Body of pancreas (tissue), 4 donors: ENCODE measurements around the gene PTK6. TPM values are rescaled to one million over a fixed set of nuclear protein-coding genes. Genes with fewer than 3 reads are reported as not detected.
A peak's percentile ranks its signal among the peaks of the same experiment; 100 is the strongest.

Experiments
- ATAC-seq: fragments of 150-250 bp; one replicate; pipeline ENCODE4 v1.9.1; 2016
- DNase-seq, 4 donors: peaks; one replicate each; pipeline ENCODE4 v3.0.0-alpha.2; 2019
- H3K27ac ChIP-seq, 4 donors: fragments of 200-600 bp; sonication (generic); 1 replicate in 3 of 4; 2 replicates in 1 of 4; pipeline versions ENCODE4 v1.5.1 to v1.6.1; 2016 to 2019; ENCODE audit warnings: mild to moderate bottlenecking in 1 of 4, mixed read lengths in 1 of 4, moderate library complexity in 1 of 4
- H3K27me3 ChIP-seq, 2 donors: fragments of 200-600 bp; sonication (generic); one replicate each; pipeline ENCODE4 v1.6.0; 2016; ENCODE audit warnings: mild to moderate bottlenecking in 1 of 2
- H3K36me3 ChIP-seq, 2 donors: fragments of 200-600 bp; sonication (generic); replicated peaks in 1 of 2; 2 replicates each; pipeline ENCODE4 v1.5.1; 2016; ENCODE audit warnings: low read depth in 2 of 2; ENCODE audit not compliant: insufficient read depth in 1 of 2
- H3K4me1 ChIP-seq: fragments of 200-600 bp; sonication (generic); one replicate; pipeline ENCODE4 v1.6.0; 2016
- H3K4me3 ChIP-seq, 2 donors: fragments of 200-600 bp; sonication (generic); 1 replicate in 1 of 2; 2 replicates in 1 of 2; pipeline ENCODE4 v1.5.1; 2016 to 2019
- H3K9me3 ChIP-seq, 3 donors: fragments of 200-600 bp; sonication (generic); 1 replicate in 2 of 3; 2 replicates in 1 of 3; pipeline ENCODE4 v1.5.1; 2016
- POLR2A ChIP-seq, 3 donors: fragments of 450-650 bp; IDR thresholded peaks; one replicate each; pipeline ENCODE4 v1.6.1; 2016; ENCODE audit warnings: antibody characterized with exemption in 3 of 3, mild to moderate bottlenecking in 2 of 3
- WGBS, 2 donors: methylation state at CpG; one replicate each; pipeline ENCODE4 v1.1.5; 2017; 5-methylcytosine and 5-hydroxymethylcytosine counted together
- intact Hi-C: fragments of 100-400 bp; cut with DNase I; formaldehyde crosslinking; loops from one replicate; pipeline ENCODE4 v1.15.1; 2023
- total RNA-seq, 2 donors: library from RNA; depleted of rRNA; stranded (reverse); fragments of >200 nt; gene quantifications; one replicate each; pipeline ENCODE4 v1.1.0, GENCODE V29; 2016
- TF ChIP-seq, protein P1 (sequence below), 7 experiments: fragments of 450-650 bp in 4 of 7; fragments of 200-600 bp in 3 of 7; sonication (generic) in 3 of 7; IDR thresholded peaks; one replicate each; pipeline ENCODE4 v1.5.1; 2016 to 2019; ENCODE audit warnings: antibody characterized with exemption in 7 of 7

PTK6 gene
- total RNA-seq, 2 donors from 2014 or later: 3.0 to 5.4 TPM

DNA sequence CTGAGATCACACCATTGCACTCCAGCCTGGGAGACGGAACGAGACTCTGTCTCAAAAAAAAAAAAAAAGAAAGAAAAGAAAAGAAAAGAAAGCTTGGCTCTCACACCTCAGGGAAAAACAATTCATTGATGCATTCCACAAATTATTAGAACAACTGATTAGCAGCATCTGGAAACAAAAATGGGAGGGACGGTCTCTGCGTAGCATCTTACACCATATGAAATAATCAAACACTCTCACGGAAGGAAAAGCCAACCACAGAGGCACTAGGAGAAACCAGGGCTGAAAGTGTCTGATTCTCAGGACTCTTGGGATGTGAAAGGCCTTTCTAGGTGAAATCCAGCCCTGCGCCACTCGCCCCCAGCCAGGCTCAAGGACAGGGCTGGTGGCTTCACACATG lies 39.1 kb upstream of the PTK6 start:
- WGBS, 2 donors: 81 to 86% methylated on average over 7 of the region's 7 CpGs
- Histone ChIP-seq H3K27ac (no peak overlapping the region), H3K36me3 (no peaks in the 10 kb centered on the region), H3K27me3 (no peaks in the 10 kb centered on the region), H3K4me1 (peaks cover 20% of the 10 kb centered on the region), H3K9me3 (no peaks in the 10 kb centered on the region), H3K4me3 (no peak overlapping the region)
- DNase-seq: no peak
- no peak for TF ChIP-seq POLR2A (IDR thresholded peaks at IDR 0.05)
- TF ChIP-seq, protein P1, sequence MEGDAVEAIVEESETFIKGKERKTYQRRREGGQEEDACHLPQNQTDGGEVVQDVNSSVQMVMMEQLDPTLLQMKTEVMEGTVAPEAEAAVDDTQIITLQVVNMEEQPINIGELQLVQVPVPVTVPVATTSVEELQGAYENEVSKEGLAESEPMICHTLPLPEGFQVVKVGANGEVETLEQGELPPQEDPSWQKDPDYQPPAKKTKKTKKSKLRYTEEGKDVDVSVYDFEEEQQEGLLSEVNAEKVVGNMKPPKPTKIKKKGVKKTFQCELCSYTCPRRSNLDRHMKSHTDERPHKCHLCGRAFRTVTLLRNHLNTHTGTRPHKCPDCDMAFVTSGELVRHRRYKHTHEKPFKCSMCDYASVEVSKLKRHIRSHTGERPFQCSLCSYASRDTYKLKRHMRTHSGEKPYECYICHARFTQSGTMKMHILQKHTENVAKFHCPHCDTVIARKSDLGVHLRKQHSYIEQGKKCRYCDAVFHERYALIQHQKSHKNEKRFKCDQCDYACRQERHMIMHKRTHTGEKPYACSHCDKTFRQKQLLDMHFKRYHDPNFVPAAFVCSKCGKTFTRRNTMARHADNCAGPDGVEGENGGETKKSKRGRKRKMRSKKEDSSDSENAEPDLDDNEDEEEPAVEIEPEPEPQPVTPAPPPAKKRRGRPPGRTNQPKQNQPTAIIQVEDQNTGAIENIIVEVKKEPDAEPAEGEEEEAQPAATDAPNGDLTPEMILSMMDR (IDR thresholded peaks at IDR 0.05): no peak
- intact Hi-C loops: no loop called here
- ATAC-seq: no peak

DNA sequence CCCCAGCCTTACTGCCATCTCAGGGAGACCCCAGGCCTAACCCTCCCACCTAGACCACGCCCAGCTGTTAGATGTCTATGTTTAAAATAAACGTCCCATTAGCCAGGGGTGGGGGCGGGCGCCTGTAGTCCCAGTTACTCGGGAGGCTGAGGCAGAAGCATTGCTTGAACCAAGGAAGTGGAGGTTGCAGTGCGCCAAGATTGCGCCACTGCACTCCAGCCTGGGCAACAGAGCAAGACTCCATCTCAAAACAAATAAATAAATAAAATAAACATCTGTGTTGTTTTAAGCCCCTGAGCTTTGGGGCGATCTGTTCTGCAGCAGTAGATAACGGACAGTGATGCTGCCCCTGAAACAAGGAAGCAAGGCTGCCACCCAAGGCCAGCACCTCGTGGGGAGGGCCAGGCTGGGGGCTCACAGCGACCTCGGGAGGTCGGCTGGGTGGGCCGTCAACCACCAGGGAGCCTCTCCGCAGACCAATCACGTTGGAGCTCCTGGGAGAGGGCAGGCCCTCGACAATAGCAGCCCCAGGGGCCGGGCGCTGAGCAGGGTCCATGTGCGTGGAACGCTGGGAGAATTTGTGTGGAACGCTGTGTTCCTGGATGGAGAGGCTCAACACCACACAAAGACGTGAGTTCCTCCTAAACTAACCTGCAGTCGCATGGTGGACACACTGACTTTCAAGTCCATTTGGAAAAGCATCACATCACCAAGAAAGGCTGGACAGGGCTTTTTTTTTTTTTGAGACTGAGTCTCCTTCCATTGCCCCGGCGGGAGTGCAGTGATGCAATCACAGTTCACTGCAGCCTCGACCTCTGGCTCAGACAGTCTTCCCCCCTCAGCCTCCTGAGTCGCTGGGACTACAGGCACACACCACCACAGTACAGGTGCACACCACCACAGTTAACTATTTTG lies 37.9 kb upstream of the PTK6 start:
- Histone ChIP-seq H3K27ac (no peak overlapping the region), H3K36me3 (no peaks in the 10 kb centered on the region), H3K4me1 (peaks cover 20% of the 10 kb centered on the region), H3K9me3 (no peaks in the 10 kb centered on the region), H3K27me3 (no peaks in the 10 kb centered on the region), H3K4me3 (no peak overlapping the region)
- WGBS, 2 donors: 61 to 63% methylated on average over 20 to 28 of the region's 28 CpGs
- no peak for TF ChIP-seq POLR2A (IDR thresholded peaks at IDR 0.05)
- TF ChIP-seq, protein P1 (IDR thresholded peaks at IDR 0.05): no peak
- intact Hi-C loops: no loop called here
- ATAC-seq: no peak
- DNase-seq: no peak

DNA sequence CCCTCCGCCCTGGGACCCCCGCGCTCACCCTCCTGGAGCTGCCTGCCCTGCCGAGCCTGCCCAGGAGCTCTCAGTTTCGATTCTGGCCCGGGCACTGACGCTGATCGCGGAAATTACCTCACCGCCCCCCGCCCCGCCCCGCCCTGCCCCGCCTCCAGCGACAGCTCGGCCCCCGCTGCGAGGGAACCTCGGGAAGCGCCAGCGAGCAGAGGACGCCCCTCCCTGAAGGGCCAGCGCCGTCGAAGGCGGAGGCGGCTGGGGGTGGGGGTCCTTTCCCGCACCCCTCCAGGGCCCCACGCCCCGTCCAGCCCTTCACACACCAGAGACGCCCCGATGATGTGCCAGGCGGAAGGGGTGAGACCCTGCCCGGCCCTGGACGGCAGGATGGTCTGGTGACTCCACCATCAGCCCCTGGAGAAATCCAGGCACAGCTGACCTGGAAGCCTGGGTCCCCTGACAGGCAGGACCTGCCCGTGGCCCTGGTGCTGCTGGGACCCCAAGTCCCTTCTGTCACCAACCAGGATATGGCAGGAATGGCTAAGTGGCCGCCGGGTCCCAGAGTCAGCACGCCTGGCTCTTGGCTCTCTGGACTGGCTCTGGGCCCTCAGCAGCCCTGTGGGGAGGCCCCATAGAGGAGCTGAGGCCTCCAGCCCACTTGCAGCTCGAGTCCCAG lies 37.1 kb upstream of the PTK6 start, which contains the start of gene HELZ2:
Gene HELZ2, minus strand, starts transcription at position 84 of the 673 bp plus-strand sequence. CDS start 1,854 bp downstream, outside the sequence.
- Histone ChIP-seq H3K4me3 (peak within 1 kb of the TSS; percentile 41 to 52), H3K36me3 (no peaks in the 10 kb centered on the region), H3K9me3 (no peaks in the 10 kb centered on the region), H3K4me1 (peaks cover 20% of the 10 kb centered on the region), H3K27me3 (no peaks in the 10 kb centered on the region), H3K27ac (peak within 1 kb of the TSS; percentile 48 to 73 (median 67))
- peak; percentile 80 to 86 (median 85) for DNase-seq
- peak; percentile 94 for ATAC-seq
- intact Hi-C loops: no loop called here
- 9% methylated on average over 29 of the region's 40 CpGs; no CpG with 5 or more reads in 1 of the 2 donors for WGBS, 2 donors
- peak in 2 of 3 donors; percentile 39 to 44 for TF ChIP-seq POLR2A (IDR thresholded peaks at IDR 0.05)
- TF ChIP-seq, protein P1 (IDR thresholded peaks at IDR 0.05): no peak

DNA sequence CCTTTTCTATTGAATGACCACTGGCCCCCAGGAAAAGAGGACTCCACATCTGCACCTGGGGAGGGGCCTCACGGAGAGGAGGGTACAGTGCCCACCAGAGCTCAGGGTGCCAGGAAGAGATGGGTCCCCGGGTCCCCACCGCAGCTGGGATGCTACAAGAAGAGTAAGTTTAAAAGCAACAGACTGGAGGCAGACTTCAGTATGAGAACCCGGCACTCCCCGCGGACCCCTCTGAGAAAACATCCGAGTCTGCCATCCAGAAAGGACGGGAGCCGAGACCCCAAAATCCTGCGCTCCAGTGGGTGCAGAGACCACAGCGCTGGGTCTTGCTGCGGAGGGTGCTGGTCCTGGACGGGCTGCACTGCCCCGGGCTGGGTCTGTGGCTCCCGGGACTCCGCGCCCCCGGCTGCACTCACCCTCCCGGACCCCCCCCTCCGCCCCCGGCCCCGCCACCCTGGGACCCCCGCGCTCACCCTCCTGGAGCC lies 36.5 kb upstream of the PTK6 start:
- H3K9me3 ChIP-seq: no peaks in the 10 kb centered on the region
- TF ChIP-seq, protein P1 (IDR thresholded peaks at IDR 0.05): no peak
- no peak for TF ChIP-seq POLR2A (IDR thresholded peaks at IDR 0.05)
- peaks cover 20% of the 10 kb centered on the region for H3K4me1 ChIP-seq
- H3K36me3 ChIP-seq: no peaks in the 10 kb centered on the region
- peak overlapping the region; percentile 41 to 52 for H3K4me3 ChIP-seq
- 1 to 4% methylated on average over 7 to 17 of the region's 24 CpGs for WGBS, 2 donors
- no peaks in the 10 kb centered on the region for H3K27me3 ChIP-seq
- H3K27ac ChIP-seq: peak overlapping the region; percentile 46 to 73 (median 58)
- ATAC-seq: peak; percentile 20
- DNase-seq: no peak
- intact Hi-C loops: no loop called here
